A673 (cell line): ENCODE measurements around the gene RAB26.

Experiments
- CTCF ChIP-seq: fragments of 300-800, 200-600 bp; sonication (generic); conservative IDR thresholded peaks from 2 replicates; pipeline ENCODE4 v1.5.1; 2017; ENCODE audit warnings: low read depth, mild to moderate bottlenecking, antibody characterized with exemption, low read length, moderate library complexity, mixed read lengths
- EZH2 ChIP-seq: fragments of 200-600 bp; sonication (generic); IDR thresholded peaks from 2 replicates; pipeline ENCODE4 v1.6.1; 2017; ENCODE audit warnings: borderline replicate concordance, low read depth, mild to moderate bottlenecking, mixed read lengths, antibody characterized with exemption, low read length; ENCODE audit not compliant: poor library complexity, severe bottlenecking

DNA sequence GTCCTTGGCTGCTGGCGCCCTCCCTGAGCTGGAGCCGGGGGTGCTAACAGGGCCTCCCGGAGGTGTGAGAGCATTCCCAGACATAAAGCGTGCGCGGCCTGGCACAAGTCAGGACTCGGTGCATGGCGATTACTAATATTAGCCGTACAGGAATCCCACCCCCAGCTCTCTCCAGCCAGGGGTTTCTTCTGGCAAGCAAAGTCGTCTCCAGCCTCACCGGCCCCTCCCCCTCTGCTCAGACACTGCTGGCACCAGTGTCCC, 43.0 kb downstream of the RAB26 start:
- TF ChIP-seq CTCF, result no peak
- TF ChIP-seq EZH2, result no peak
